Activated T-helper 1 cell treated with Interleukin-2 at 50 U/mL for 16 hours (primary cell): ENCODE results near the gene SRD5A3.

Source experiments
- DNase-seq: peaks from one replicate; pipeline ENCODE4 v3.0.0-alpha.2; 2020; ENCODE audit warnings: low read depth

SRD5A3 gene

GRCh38 chr4:55378617-55379467 lies 32.8 kb downstream of the SRD5A3 start:
- no peak for DNase-seq

- no peak for DNase-seq
Observed at GRCh38 chr4:55380576-55380975, 34.5 kb downstream of the SRD5A3 start.

GRCh38 chr4:55381502-55381901 lies 35.5 kb downstream of the SRD5A3 start:
- DNase-seq, result no peak

- no peak for DNase-seq
Observed at GRCh38 chr4:55382488-55383003, 36.5 kb downstream of the SRD5A3 start.

- DNase-seq, result no peak
Observed at GRCh38 chr4:55385201-55385649, 39.2 kb downstream of the SRD5A3 start.

GRCh38 chr4:55386073-55386472 lies 40.0 kb downstream of the SRD5A3 start:
- no peak for DNase-seq

- no peak for DNase-seq
Observed at GRCh38 chr4:55386840-55387239, 40.8 kb downstream of the SRD5A3 start.

- no peak for DNase-seq
Observed at GRCh38 chr4:55393461-55394320, 47.6 kb downstream of the SRD5A3 start.

GRCh38 chr4:55395218-55395528 lies 49.1 kb downstream of the SRD5A3 start:
- DNase-seq, result no peak

- DNase-seq, result peak; percentile 81
Observed at GRCh38 chr4:55395529-55396307, 49.7 kb downstream of the SRD5A3 start, which contains the start of gene TMEM165. TMEM165 (plus strand) TSS chr4:55395957; CDS start chr4:55396190, 233 bp downstream.

GRCh38 chr4:55396308-55397125 lies 50.5 kb downstream of the SRD5A3 start:
- peak; percentile 3 for DNase-seq

- DNase-seq, result no peak
Observed at GRCh38 chr4:55397126-55397436, 51.0 kb downstream of the SRD5A3 start.

- DNase-seq, result no peak
Observed at GRCh38 chr4:55397520-55398321, 51.7 kb downstream of the SRD5A3 start.

- DNase-seq, result no peak
Observed at GRCh38 chr4:55398461-55398860, 52.4 kb downstream of the SRD5A3 start.

GRCh38 chr4:55398966-55399365 lies 52.9 kb downstream of the SRD5A3 start:
- no peak for DNase-seq

- no peak for DNase-seq
Observed at GRCh38 chr4:55399581-55399980, 53.5 kb downstream of the SRD5A3 start.

GRCh38 chr4:55405073-55405472 lies 59.0 kb downstream of the SRD5A3 start:
- DNase-seq, result no peak

- DNase-seq, result no peak
Observed at GRCh38 chr4:55406545-55406944, 60.5 kb downstream of the SRD5A3 start.

GRCh38 chr4:55407119-55407518 lies 61.1 kb downstream of the SRD5A3 start:
- DNase-seq, result no peak

- no peak for DNase-seq
Observed at GRCh38 chr4:55407764-55408163, 61.7 kb downstream of the SRD5A3 start.
